Osteoblast (primary cell): Measurements from ENCODE around the gene SREK1IP1. TPM values are rescaled to one million over a fixed set of nuclear protein-coding genes. Genes with fewer than 3 reads are reported as not detected.

Experiments used
- DNase-seq: peaks from one replicate; pipeline ENCODE4 v3.0.0; 2011; ENCODE audit warnings: low spot score, mixed read lengths; ENCODE audit not compliant: insufficient read length; ENCODE audit errors: missing footprints
- H2AFZ ChIP-seq: 2 replicates; pipeline ENCODE4 v1.6.0; 2011; ENCODE audit warnings: mild to moderate bottlenecking, low read length
- H3K27ac ChIP-seq: 2 replicates; pipeline ENCODE4 v1.5.1; 2011; ENCODE audit warnings: mild to moderate bottlenecking, low read depth, low read length, moderate library complexity
- H3K27me3 ChIP-seq: 2 replicates; pipeline ENCODE4 v1.6.0; 2012; ENCODE audit warnings: mild to moderate bottlenecking, control low read depth, inconsistent platforms, low read length, moderate library complexity; ENCODE audit not compliant: insufficient read depth
- H3K36me3 ChIP-seq: 2 replicates; pipeline ENCODE4 v1.5.1; 2011; ENCODE audit warnings: mild to moderate bottlenecking, low read length, control low read depth, moderate library complexity; ENCODE audit not compliant: insufficient read depth
- H3K4me1 ChIP-seq: 2 replicates; pipeline ENCODE4 v1.5.1; 2011; ENCODE audit warnings: mild to moderate bottlenecking, low read length, control low read depth, moderate library complexity; ENCODE audit not compliant: insufficient read depth
- H3K4me2 ChIP-seq: 2 replicates; pipeline ENCODE4 v1.6.0; 2011; ENCODE audit warnings: mild to moderate bottlenecking, low read length; ENCODE audit not compliant: insufficient read depth
- H3K4me3 ChIP-seq: fragments of 200-600 bp; sonication (generic); 3 replicates; pipeline ENCODE4 v1.5.1; 2012; ENCODE audit warnings: mild to moderate bottlenecking, low read length, inconsistent platforms; ENCODE audit not compliant: insufficient read depth
- H3K79me2 ChIP-seq: 2 replicates; pipeline ENCODE4 v1.6.0; 2012; ENCODE audit warnings: mild to moderate bottlenecking, low read length, control low read depth, inconsistent platforms; ENCODE audit not compliant: insufficient read depth
- H3K9me3 ChIP-seq: 2 replicates; pipeline ENCODE4 v1.5.1; 2011; ENCODE audit warnings: low read depth, low read length, control low read depth
- H4K20me1 ChIP-seq: 2 replicates; pipeline ENCODE4 v1.6.0; 2012; ENCODE audit warnings: mild to moderate bottlenecking, low read length, control low read depth; ENCODE audit not compliant: insufficient read depth
- total RNA-seq: library from RNA; depleted of rRNA; stranded (reverse); fragments of >200 nt; gene quantifications from 2 replicates; pipeline ENCODE4 v1.2.3, GENCODE V29; 2012
- TF ChIP-seq, protein P1 (sequence below): IDR thresholded peaks from 2 replicates; pipeline ENCODE4 v1.5.1; 2011; ENCODE audit warnings: mild to moderate bottlenecking, low read depth, low read length, moderate library complexity; ENCODE audit errors: extremely low read depth

SREK1IP1 gene
- total RNA-seq, result 9.4 and 10.3 TPM in 2 replicates

DNA sequence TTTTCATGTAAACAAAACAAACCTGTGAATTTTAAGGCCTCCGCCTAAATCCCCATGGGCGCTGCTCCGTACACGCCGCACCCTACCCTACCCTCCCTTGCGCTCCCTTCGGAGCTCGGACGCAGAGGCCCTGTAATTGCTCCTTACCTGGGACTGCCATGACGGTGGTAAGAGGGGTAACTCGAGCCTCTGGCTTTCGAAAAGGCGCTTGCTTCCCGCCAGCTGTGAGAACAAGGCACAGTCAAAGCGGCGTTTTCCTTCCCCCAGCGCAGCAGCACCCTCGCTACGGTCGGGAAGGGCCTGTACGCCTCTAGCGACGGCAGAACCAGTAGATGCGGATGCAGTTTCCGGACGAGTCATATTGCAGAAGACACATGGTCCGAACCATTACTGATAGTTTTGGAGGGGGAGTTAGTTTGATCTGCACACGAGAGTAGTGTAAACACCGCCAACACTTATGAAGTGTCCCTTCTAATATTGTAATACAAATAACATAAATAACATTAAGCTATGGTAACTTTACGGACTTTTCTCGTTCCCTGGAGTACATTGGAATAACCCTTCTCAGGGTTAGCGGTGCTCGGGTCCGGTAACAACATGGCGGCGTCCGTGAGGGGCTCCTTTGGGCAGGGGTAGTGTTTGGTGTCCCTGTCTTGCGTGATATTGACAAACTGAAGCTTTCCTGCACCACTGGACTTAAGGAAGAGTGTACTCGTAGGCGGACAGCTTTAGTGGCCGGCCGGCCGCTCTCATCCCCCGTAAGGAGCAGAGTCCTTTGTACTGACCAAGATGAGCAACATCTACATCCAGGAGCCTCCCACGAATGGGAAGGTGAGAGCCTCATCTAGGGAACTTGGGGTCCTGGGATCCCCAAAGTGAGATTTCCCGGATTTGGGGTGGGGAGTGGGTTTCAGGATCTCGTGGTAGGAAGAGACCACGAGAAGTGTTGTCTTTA lies at the start of gene SREK1IP1, which contains the start of gene CWC27:
Gene SREK1IP1 (minus strand): TSS at position 334 of the 955 bp plus-strand sequence. CDS start 174 bp downstream, at position 160.
Gene CWC27 (plus strand): TSS at position 573 of the 955 bp plus-strand sequence. CDS start 217 bp downstream, at position 790.
- H3K79me2 ChIP-seq, result peaks cover 88% of the 10 kb centered on the region

DNA sequence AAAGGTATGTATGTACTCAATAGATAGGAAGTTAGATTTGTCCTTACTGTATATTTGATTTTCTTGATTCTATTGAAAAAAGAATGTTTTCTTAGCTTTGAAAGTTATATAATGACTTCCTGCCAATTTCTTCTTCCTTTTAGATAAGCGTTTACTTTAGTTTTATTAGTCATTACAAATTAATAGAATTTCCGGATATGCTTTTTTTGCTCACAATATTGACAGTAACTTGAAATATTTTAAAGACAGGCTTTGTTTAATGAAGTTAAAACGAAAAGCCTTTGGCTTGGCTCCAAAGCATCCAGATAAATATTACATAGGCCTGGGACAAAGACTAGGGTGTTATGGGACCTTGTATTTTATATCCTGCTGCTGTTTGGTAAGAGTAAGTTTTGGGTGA lies 49.8 kb upstream of the SREK1IP1 start:
- Histone ChIP-seq H2AFZ (no peak overlapping the region), H4K20me1 (no peaks in the 10 kb centered on the region), H3K27me3 (no peaks in the 10 kb centered on the region), H3K4me1 (no peaks in the 10 kb centered on the region), H3K27ac (no peak overlapping the region), H3K36me3 (no peaks in the 10 kb centered on the region), H3K9me3 (no peaks in the 10 kb centered on the region), H3K79me2 (no peaks in the 10 kb centered on the region), H3K4me2 (no peak overlapping the region), H3K4me3 (no peak overlapping the region)
- TF ChIP-seq, protein P1, sequence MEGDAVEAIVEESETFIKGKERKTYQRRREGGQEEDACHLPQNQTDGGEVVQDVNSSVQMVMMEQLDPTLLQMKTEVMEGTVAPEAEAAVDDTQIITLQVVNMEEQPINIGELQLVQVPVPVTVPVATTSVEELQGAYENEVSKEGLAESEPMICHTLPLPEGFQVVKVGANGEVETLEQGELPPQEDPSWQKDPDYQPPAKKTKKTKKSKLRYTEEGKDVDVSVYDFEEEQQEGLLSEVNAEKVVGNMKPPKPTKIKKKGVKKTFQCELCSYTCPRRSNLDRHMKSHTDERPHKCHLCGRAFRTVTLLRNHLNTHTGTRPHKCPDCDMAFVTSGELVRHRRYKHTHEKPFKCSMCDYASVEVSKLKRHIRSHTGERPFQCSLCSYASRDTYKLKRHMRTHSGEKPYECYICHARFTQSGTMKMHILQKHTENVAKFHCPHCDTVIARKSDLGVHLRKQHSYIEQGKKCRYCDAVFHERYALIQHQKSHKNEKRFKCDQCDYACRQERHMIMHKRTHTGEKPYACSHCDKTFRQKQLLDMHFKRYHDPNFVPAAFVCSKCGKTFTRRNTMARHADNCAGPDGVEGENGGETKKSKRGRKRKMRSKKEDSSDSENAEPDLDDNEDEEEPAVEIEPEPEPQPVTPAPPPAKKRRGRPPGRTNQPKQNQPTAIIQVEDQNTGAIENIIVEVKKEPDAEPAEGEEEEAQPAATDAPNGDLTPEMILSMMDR, result no peak
- no peak for DNase-seq

More for the DNA sequence above, at the start of gene SREK1IP1, which contains the start of gene CWC27:
- Histone ChIP-seq H3K36me3 (peaks cover 11% of the 10 kb centered on the region), H2AFZ (peak within 1 kb of the TSS; percentile 96), H3K4me1 (peaks cover 20% of the 10 kb centered on the region), H4K20me1 (peaks cover 11% of the 10 kb centered on the region), H3K9me3 (no peaks in the 10 kb centered on the region), H3K4me2 (peak within 1 kb of the TSS; percentile 91), H3K27ac (peak within 1 kb of the TSS; percentile 95), H3K4me3 (peak within 1 kb of the TSS; percentile 75), H3K27me3 (no peaks in the 10 kb centered on the region)
- peak; percentile 85 for DNase-seq
- TF ChIP-seq, protein P1, result peak; percentile 16

DNA sequence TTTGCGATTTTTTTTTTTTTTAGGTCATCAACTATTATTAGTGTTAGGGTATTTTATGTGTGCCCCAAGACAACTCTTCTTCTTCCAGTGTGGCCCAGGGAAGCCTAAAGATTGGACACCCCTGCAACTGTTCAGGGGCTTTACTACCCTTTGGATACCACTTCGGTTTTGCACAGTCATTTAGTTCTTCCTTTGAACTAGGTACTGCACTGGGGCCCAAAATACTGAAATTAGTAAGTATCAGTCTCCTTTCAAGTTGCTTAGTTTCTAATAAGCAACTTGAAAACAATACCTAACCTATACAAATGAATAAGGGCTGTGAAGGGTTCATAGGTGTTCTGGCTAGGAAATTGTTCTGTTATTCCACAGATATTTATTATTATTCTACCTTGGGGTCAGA lies 45.6 kb upstream of the SREK1IP1 start:
- Histone ChIP-seq H3K36me3 (no peaks in the 10 kb centered on the region), H3K27me3 (no peaks in the 10 kb centered on the region), H3K9me3 (no peaks in the 10 kb centered on the region), H3K79me2 (no peaks in the 10 kb centered on the region), H3K4me2 (no peak overlapping the region), H4K20me1 (no peaks in the 10 kb centered on the region), H3K27ac (no peak overlapping the region), H3K4me1 (no peaks in the 10 kb centered on the region), H3K4me3 (no peak overlapping the region), H2AFZ (no peak overlapping the region)
- no peak for DNase-seq
- TF ChIP-seq, protein P1, result no peak

DNA sequence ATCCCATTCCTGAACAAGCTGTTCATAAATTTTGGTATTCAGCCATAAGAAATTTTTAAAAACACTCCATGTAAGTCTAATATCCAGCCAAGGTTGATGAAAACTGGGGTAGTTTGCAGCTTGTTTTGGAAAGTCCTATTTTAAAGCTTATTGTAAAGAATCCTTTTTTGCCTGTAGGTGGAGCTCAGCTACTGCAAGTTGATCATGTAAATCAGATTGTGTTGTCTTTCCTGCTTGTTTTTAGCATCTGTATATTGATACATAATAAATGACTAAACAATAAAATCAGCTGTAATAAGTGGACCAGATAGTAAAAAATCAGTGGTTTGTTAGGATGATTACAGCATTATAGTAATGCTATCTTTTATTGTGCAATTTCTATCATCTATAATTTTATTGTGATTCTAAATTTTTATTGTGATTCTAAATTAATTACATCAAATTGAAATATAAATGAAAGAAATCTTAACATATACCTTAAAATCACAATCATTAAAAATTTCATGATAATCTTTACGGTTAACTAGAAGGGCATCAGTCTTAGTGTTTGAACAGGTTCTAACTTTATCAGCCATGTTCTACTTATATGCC lies 42.7 kb upstream of the SREK1IP1 start:
- H4K20me1 ChIP-seq, result no peaks in the 10 kb centered on the region
- H3K27me3 ChIP-seq, result no peaks in the 10 kb centered on the region
- no peak overlapping the region for H3K4me3 ChIP-seq
- no peaks in the 10 kb centered on the region for H3K4me1 ChIP-seq
- H3K36me3 ChIP-seq, result no peaks in the 10 kb centered on the region
- H3K27ac ChIP-seq, result peak overlapping the region; percentile 26
- TF ChIP-seq, protein P1, result peak; percentile 77
- H3K4me2 ChIP-seq, result no peak overlapping the region
- no peaks in the 10 kb centered on the region for H3K79me2 ChIP-seq
- peak; percentile 17 for DNase-seq
- no peak overlapping the region for H2AFZ ChIP-seq
- H3K9me3 ChIP-seq, result no peaks in the 10 kb centered on the region
